GM12891 (cell line): Measurements from ENCODE around the gene NEK6.

ENCODE experiments used
- PAX5 ChIP-seq: IDR thresholded peaks from 2 replicates; pipeline ENCODE4 v1.6.1; 2011; ENCODE audit warnings: low read length, moderate library complexity, mild to moderate bottlenecking; ENCODE audit not compliant: insufficient read depth, severe bottlenecking
- POLR2A ChIP-seq: IDR thresholded peaks from 2 replicates; pipeline ENCODE4 v1.6.1; 2011; ENCODE audit warnings: low read depth, low read length, control low read depth
- POLR2AphosphoS5 ChIP-seq: IDR thresholded peaks from 2 replicates; pipeline ENCODE4 v1.6.1; 2011; ENCODE audit warnings: low read depth, low read length, control low read depth
- TAF1 ChIP-seq: IDR thresholded peaks from 2 replicates; pipeline ENCODE4 v1.6.1; 2011; ENCODE audit warnings: low read depth, low read length, control low read depth

DNA sequence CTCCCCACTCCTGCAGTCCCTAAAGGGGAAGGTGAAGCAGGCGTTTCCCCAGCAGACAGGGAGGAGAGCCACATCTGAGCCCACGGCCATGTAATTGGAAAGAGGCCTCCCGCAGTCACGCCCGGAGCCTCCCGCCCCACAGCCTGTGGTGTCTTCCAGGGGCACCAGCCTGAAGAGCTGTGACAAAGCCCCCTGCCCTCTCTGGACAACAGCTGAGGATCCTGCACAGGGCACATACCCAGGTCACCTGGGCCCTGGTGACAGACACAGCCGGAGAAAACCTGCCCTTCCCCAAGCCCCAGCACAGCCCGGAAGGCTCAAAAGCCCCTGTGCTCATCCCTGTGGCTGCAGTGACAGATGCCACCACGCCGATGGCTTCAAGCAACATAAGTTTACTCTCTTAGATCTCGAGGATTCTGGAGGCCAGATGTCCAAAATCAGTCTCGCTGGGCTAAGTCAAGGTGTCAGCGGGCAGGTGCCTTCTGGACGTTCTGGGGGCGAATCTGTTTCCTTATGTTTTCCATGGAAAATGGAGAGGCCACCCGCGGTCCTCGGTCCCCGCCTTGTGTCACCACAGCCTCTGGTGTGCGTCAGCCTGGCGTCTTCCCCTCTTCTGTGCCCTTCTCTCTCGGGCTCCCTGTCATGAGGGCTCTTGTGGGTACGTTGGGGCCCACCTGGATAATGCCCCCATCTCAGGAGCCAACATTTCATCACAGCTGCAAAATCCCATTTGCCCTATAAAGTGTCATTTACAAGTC lies 86.0 kb downstream of the NEK6 start:
- TF ChIP-seq POLR2A (no peak), TAF1 (no peak), PAX5 (no peak), POLR2AphosphoS5 (no peak)
